GM19468 (cell line): ENCODE results near the gene USP13.

Experiments
- ATAC-seq: cut with Tn5 transposase; IDR thresholded peaks from one replicate; pipeline ENCODE4 v1.9.1; 2021; ENCODE audit warnings: mild to moderate bottlenecking, moderate library complexity, moderate number of reproducible peaks; ENCODE audit not compliant: unreplicated experiment; ENCODE audit errors: extremely low read depth

USP13 gene

DNA sequence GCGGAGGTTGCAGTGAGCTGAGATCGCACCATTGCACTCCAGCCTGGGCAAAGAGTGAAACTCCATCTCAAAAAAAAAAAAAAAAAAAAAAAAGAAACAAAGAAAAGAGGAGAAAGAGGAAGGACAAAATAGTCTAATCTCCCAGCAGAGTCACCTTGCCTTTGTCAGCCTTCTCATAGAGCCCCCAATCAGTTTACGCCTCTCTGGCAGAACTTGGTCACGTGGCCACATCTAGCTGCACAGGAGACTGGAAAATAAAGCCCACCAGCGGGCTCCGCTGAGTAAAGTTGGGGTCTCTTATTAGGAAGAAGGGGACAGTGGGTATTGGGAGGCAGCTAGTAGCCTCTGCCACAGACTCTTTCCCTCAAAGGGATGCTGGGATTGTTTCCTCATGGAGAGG is 41.9 kb downstream of the USP13 start:
- no peak for ATAC-seq

GRCh38 chr3:179695672-179696313 is 43.0 kb downstream of the USP13 start:
- no peak for ATAC-seq

DNA sequence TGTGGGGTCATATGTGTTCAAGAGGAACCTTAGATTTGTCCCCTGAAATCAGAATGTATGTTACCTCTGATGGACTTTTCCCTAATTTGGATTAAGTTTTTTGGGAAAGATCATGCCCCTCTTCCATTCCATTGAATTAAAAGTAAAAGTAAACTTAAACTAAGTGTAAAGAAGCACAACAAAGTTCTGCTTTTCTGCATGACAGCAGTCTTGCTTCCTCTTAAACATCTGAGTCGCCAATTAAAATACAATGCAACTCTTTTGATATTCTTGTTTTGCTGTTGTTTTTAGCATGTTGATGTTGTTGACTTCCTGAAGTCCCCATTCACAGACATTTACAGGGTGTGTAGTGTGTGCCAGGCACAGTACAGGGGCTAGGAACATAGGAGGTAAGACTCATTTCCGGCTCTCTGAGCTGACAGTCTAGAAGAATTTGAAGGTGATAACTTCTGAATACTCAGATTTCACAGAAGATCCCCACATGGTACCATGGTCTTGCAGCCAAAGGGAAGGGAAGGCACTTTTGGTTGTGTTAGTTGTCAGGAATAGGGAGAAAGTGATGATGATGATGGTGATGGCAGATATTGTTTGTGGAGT is 45.0 kb downstream of the USP13 start:
- no peak for ATAC-seq

DNA sequence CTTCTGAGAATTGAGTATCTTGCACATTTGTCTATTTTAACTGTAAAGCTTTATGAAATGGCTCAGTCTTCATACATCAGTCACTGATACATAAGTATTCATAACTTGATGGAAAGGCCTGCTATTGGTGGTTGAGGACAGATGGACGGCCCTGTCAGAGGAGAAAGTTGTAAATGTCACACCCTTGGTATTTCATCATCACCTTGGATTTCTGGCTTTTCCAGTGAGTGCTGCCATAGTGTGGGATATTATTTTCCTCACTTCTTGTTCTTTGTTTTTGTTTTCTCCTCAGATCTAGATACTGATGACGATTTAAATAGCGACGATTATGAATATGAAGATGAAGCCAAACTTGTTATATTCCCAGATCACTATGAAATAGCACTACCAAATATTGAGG is 47.9 kb downstream of the USP13 start:
- no peak for ATAC-seq

GRCh38 chr3:179701176-179701827 is 48.5 kb downstream of the USP13 start:
- no peak for ATAC-seq

DNA sequence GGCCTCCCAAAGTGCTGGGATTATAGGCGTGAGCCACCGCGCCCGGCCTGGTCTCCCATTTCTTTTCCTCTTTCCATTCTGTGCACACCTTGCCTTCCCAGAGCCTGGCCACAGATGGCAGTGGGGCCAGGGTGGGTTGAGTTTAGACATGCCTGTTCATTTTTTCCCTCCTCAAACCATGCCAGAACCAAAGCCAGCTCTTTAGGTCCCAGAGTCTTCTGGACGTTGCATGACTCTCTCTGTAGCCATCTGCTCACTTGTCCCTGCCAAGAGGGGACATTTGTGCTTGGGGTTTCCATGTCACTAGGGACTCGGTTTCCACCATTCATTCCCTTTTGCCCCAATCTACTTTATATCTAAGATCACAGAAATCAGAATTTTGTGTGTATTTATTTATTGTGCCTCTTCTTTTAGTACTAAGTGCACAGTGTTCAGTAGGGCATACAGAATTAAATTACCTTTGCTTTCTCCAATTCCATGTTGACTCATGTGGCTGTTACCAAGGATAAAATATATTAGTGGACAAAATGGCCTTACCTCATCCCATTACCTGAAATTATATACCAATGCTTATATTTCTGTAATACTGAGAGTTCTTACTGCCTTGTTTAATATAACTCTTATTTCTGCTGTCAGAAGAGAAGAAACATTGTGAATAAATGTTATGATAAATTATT is 49.6 kb downstream of the USP13 start:
- ATAC-seq = no peak

DNA sequence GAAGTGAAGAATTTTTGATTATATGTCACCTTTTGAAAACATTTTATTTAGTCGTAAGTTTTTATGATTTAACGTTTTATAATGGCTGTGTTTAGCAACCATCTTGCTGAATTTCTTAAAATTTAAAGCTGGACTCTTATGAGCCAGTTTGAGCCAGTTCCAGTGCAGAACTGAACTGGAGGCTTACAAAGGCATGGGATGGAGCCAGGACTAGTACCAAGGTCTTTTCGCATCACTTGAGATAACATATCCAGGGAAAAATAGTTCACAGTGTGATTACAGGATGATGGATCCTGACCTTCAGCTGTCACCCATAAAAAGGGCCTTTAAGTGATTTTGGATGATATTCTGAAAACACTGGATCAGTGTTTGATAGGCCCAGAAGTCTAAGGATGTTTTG is 51.0 kb downstream of the USP13 start:
- no peak for ATAC-seq

GRCh38 chr3:179706233-179706632 is 53.4 kb downstream of the USP13 start:
- ATAC-seq = no peak

DNA sequence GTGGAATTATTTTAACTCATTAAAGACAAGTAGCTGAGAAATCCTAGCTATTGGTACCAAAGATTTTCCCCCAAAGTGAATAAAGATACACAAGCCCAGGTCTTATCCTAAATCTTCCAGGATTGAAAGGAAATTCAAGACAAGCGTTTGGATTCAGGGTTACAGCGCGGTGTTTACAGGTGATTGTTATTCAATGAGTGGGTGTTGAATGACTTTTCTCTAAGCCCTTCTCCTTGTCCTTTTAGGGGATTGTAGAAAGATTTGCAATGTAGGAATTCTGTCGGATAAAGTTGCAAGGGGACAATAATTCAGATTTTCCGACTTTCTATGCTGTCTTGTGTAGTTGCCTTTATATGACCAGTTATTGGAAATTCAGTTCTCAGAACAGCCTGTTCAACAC is 57.2 kb downstream of the USP13 start:
- no peak for ATAC-seq

- no peak for ATAC-seq
Measured at GRCh38 chr3:179713643-179714090, 60.8 kb downstream of the USP13 start.

DNA sequence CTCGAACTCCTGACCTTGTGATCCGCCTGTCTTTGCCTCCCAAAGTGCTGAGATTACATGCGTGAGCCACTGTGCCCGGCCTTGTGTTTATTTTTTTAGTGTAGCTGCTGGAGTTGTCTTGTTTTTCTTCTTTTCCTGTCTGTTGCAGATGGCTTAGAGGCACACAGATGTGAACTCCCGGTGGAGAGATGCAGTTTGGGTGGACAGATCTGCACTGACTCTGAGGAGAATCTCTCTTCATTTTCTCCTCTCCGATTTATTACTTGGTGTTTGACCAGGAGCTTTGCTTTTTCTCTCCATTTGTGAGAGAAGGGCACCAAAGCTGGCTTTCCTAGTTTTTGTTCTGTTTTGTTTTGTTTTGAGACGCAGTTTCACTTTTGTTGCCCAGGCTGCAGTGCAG is 62.7 kb downstream of the USP13 start:
- ATAC-seq = no peak

DNA sequence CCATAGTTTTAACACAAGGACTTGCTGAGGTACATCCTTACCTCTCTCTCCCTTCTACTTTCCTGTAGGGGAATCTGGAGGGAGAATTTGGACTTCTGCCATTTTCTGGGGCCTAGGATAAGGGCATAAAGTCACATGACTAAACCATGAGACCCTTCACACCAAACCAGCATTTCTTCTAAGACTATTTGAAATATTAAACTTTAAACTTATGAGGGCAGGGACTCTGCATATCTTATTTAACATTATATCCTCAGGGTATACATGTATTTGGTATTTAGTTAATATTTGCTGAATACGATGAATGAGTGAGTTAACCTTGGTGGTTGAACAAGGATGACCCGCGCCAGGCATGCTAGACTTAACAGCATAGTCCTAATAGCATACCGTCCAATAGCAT is 63.4 kb downstream of the USP13 start:
- ATAC-seq = no peak

DNA sequence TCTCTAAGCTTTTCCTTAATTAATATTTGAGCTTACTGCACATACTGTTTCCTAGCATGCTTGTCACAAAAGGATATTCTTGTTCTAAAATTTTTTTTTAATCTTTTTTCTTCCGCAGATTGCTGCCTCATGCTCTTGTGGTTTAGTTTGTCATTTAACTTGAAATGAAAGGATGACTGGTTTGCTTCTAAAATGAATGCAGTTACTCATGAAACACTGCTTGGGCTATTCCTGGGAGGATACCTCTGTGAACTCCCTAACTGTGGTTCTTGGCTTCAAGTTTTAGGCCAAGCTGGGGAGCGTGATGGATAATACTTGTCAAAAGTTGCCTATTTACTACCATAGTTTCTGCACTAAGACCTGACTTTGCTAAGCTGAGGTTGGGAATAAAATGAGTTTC is 64.0 kb downstream of the USP13 start:
- ATAC-seq = no peak

- no peak for ATAC-seq
Measured at GRCh38 chr3:179717219-179717618, 64.4 kb downstream of the USP13 start.

- no peak for ATAC-seq
Measured at GRCh38 chr3:179719048-179719734, 66.4 kb downstream of the USP13 start.

DNA sequence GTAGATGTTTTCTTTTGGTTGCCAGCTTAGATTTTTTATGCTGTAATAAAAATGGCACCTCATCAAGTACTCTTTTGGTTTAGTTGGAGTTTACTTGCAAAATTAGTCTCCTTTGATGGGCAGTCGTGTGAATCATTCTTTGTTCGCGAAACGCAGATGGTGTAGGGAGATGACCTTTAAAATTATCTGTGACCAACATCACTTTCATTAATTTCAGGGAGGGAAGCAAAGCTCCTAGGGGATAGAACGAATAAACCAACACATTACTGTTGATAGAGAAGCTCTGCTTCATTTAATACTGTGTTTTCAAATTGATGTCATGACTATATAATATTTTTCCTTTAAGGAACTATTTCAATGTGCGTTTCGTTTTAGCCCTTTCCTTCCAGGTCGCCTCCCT is 67.4 kb downstream of the USP13 start:
- ATAC-seq = no peak

GRCh38 chr3:179723617-179724016 is 70.8 kb downstream of the USP13 start:
- no peak for ATAC-seq

GRCh38 chr3:179726075-179726699 is 73.3 kb downstream of the USP13 start:
- ATAC-seq = no peak

DNA sequence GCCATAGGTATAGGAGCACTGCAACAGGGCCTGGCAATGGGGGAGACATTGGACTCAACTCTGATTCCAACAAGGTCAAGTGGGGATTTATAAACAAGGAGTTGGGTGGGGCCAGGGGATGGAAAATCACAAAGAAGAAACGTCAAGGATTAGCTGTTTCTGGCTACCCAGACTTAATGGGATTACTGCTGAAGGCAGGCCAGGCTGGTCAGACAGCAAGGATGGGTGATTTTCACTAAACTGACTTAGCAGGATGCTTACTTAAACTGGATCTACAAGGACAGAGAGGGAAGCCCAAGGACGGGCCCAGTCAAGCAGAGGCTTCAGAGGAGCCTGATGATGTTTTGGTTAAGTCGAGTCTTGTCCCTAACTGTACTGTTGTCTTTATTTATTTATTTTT is 76.2 kb downstream of the USP13 start:
- ATAC-seq = no peak

DNA sequence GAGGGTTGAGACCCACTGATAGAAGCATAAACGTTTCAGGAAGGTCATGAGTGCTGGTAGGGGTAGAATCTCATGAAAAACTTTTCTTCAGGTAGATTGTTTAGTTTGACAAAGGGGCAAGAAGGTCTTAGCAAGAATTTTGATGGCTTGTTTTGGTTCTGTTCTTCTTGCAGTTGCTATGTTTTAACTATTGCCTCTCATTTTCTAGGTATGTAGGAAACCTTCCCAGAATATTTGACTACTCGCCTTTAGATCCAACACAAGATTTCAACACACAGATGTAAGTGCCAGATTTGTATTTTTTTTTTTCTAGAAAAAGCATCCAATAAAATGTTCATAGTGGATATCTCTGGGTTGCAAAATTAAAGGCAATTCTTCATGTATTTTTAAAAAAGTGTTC is 77.1 kb downstream of the USP13 start:
- ATAC-seq = no peak
